Pulmonary artery endothelial cell (primary cell): ENCODE results near the gene MCC. TPM values are rescaled to one million over a fixed set of nuclear protein-coding genes. Genes with fewer than 3 reads are reported as not detected.

Experiments
- DNase-seq: peaks from one replicate; pipeline ENCODE4 v3.0.0-alpha.2; 2011; ENCODE audit warnings: low read depth, low spot score
- total RNA-seq: library from RNA; depleted of rRNA; stranded (reverse); fragments of >200 nt; gene quantifications from 2 replicates; pipeline ENCODE4 v1.2.3, GENCODE V29; 2014

MCC gene
- total RNA-seq, 1 donor from 2014 or later, result 44.7 TPM

GRCh38 chr5:113150821-113151220 is 337.4 kb downstream of the MCC start:
- no peak for DNase-seq

GRCh38 chr5:113150221-113150620 is 338.0 kb downstream of the MCC start:
- DNase-seq, result no peak

- DNase-seq, result no peak
These were observed 340.7 kb downstream of the MCC start for GRCh38 chr5:113147537-113147936.

GRCh38 chr5:113147101-113147508 is 341.1 kb downstream of the MCC start:
- DNase-seq, result no peak

GRCh38 chr5:113145757-113146387 is 342.4 kb downstream of the MCC start:
- DNase-seq, result no peak

GRCh38 chr5:113142186-113142585 is 346.1 kb downstream of the MCC start:
- no peak for DNase-seq

- DNase-seq, result no peak
These were observed 347.2 kb downstream of the MCC start for GRCh38 chr5:113140837-113141671.

GRCh38 chr5:113133211-113133975 is 354.9 kb downstream of the MCC start:
- no peak for DNase-seq

GRCh38 chr5:113132564-113132963 is 355.7 kb downstream of the MCC start:
- DNase-seq, result no peak

GRCh38 chr5:113128641-113129330 is 359.5 kb downstream of the MCC start:
- no peak for DNase-seq

GRCh38 chr5:113128082-113128481 is 360.2 kb downstream of the MCC start:
- no peak for DNase-seq

GRCh38 chr5:113127021-113127420 is 361.2 kb downstream of the MCC start:
- no peak for DNase-seq

GRCh38 chr5:113125371-113125770 is 362.9 kb downstream of the MCC start:
- DNase-seq, result no peak

GRCh38 chr5:113124914-113125313 is 363.3 kb downstream of the MCC start:
- DNase-seq, result no peak

- DNase-seq, result no peak
These were observed 364.0 kb downstream of the MCC start for GRCh38 chr5:113124265-113124664.

- DNase-seq, result no peak
These were observed 364.6 kb downstream of the MCC start for GRCh38 chr5:113123618-113124017.

GRCh38 chr5:113122053-113122452 is 366.2 kb downstream of the MCC start:
- no peak for DNase-seq

GRCh38 chr5:113119246-113119924 is 368.9 kb downstream of the MCC start:
- DNase-seq, result no peak

- DNase-seq, result no peak
These were observed 369.5 kb downstream of the MCC start for GRCh38 chr5:113118765-113119164.

GRCh38 chr5:113118298-113118697 is 370.0 kb downstream of the MCC start:
- DNase-seq, result no peak

GRCh38 chr5:113117543-113118115 is 370.6 kb downstream of the MCC start:
- no peak for DNase-seq
